Tibial artery (tissue), 4 donors: Measurements from ENCODE around the gene ALPI.

Source experiments
- DNase-seq, 2 donors: peaks; one replicate each; pipeline ENCODE4 v3.0.0-alpha.2; 2019
- H3K27ac ChIP-seq, 2 donors: fragments of 200-600 bp; sonication (generic) in 1 of 2; 1 replicate in 1 of 2; 2 replicates in 1 of 2; pipeline ENCODE4 v1.5.1; 2018 to 2019; ENCODE audit warnings: mild to moderate bottlenecking in 1 of 2
- H3K27me3 ChIP-seq, 2 donors: fragments of 200-600 bp; sonication (generic) in 1 of 2; one replicate each; pipeline versions ENCODE4 v1.5.1 to v1.6.0; 2016 to 2019
- H3K36me3 ChIP-seq, 3 donors: fragments of 200-600 bp; sonication (generic) in 2 of 3; one replicate each; pipeline ENCODE4 v1.5.1; 2016 to 2019; ENCODE audit warnings: mild to moderate bottlenecking in 2 of 3
- H3K4me1 ChIP-seq, 4 donors: fragments of 200-600 bp; sonication (generic) in 2 of 4; 1 replicate in 3 of 4; 2 replicates in 1 of 4; pipeline ENCODE4 v1.5.1; 2016 to 2019
- H3K4me3 ChIP-seq, 2 donors: fragments of 200-600 bp; sonication (generic) in 1 of 2; 1 replicate in 1 of 2; 2 replicates in 1 of 2; pipeline ENCODE4 v1.5.1; 2018 to 2019; ENCODE audit warnings: mild to moderate bottlenecking in 2 of 2
- H3K9me3 ChIP-seq, 3 donors: fragments of 200-600 bp; sonication (generic) in 1 of 3; one replicate each; pipeline ENCODE4 v1.5.1; 2016 to 2019
- CTCF ChIP-seq, 2 experiments: fragments of 200-600 bp in 1 of 2; fragments of 450-650 bp in 1 of 2; IDR thresholded peaks; one replicate each; pipeline ENCODE4 v1.5.1; 2017 to 2019; ENCODE audit warnings: antibody characterized with exemption in 2 of 2, mild to moderate bottlenecking in 1 of 2, moderate library complexity in 1 of 2
- intact Hi-C: fragments of 100-400 bp; cut with DNase I; formaldehyde crosslinking; loops from one replicate; pipeline ENCODE4 v1.15.0; 2023; ENCODE audit warnings: low total_unique reads

ALPI gene

GRCh38 chr2:232411901-232412629 is 43.9 kb upstream of the ALPI start:
- Histone ChIP-seq H3K4me3 (no peak overlapping the region), H3K9me3 (no peaks in the 10 kb centered on the region), H3K27ac (no peak overlapping the region), H3K27me3 (peaks cover 0 to 50% of the 10 kb centered on the region in 2 donors), H3K4me1 (no peaks in the 10 kb centered on the region), H3K36me3 (no peaks in the 10 kb centered on the region)
- TF ChIP-seq CTCF (IDR thresholded peaks at IDR 0.05), result no peak
- peak in 1 of 2 donors; percentile 21 for DNase-seq
- intact Hi-C loops, result no loop called here

GRCh38 chr2:232412986-232413385 is 43.0 kb upstream of the ALPI start:
- no peak for TF ChIP-seq CTCF (IDR thresholded peaks at IDR 0.05)
- no peaks in the 10 kb centered on the region for H3K4me1 ChIP-seq
- no peaks in the 10 kb centered on the region for H3K9me3 ChIP-seq
- H3K36me3 ChIP-seq, result no peaks in the 10 kb centered on the region
- H3K27me3 ChIP-seq, result peaks cover 0 to 56% of the 10 kb centered on the region in 2 donors
- intact Hi-C loops, result no loop called here
- H3K27ac ChIP-seq, result no peak overlapping the region
- H3K4me3 ChIP-seq, result no peak overlapping the region
- peak in 1 of 2 donors; percentile 5 for DNase-seq

- intact Hi-C loops, result no loop called here
- no peak for TF ChIP-seq CTCF (IDR thresholded peaks at IDR 0.05)
- Histone ChIP-seq H3K36me3 (no peaks in the 10 kb centered on the region), H3K27me3 (peaks cover 0 to 68% of the 10 kb centered on the region in 2 donors), H3K9me3 (no peaks in the 10 kb centered on the region), H3K27ac (no peak overlapping the region), H3K4me1 (peaks cover 0 to 20% (median 17%) of the 10 kb centered on the region in 4 donors), H3K4me3 (no peak overlapping the region)
- peak in 1 of 2 donors; percentile 55 for DNase-seq
Measured at GRCh38 chr2:232415138-232415690, 40.7 kb upstream of the ALPI start.

GRCh38 chr2:232415736-232416520 is 40.0 kb upstream of the ALPI start:
- H3K4me3 ChIP-seq, result no peak overlapping the region
- peak in 1 of 2 donors; percentile 58 for DNase-seq
- intact Hi-C loops, result no loop called here
- peaks cover 0 to 27% (median 24%) of the 10 kb centered on the region in 4 donors for H3K4me1 ChIP-seq
- H3K27ac ChIP-seq, result no peak overlapping the region
- peaks cover 0 to 68% of the 10 kb centered on the region in 2 donors for H3K27me3 ChIP-seq
- no peaks in the 10 kb centered on the region for H3K9me3 ChIP-seq
- no peak for TF ChIP-seq CTCF (IDR thresholded peaks at IDR 0.05)
- H3K36me3 ChIP-seq, result no peaks in the 10 kb centered on the region

GRCh38 chr2:232416521-232417470 is 39.2 kb upstream of the ALPI start:
- Histone ChIP-seq H3K36me3 (no peaks in the 10 kb centered on the region), H3K27ac (no peak overlapping the region), H3K4me1 (peaks cover 0 to 28% (median 25%) of the 10 kb centered on the region in 4 donors), H3K4me3 (no peak overlapping the region), H3K27me3 (peaks cover 0 to 75% of the 10 kb centered on the region in 2 donors), H3K9me3 (no peaks in the 10 kb centered on the region)
- peak in 1 of 2 donors; percentile 51 for DNase-seq
- intact Hi-C loops, result no loop called here
- no peak for TF ChIP-seq CTCF (IDR thresholded peaks at IDR 0.05)
